ENCODE data around the gene CGA. TPM values are rescaled to one million over a fixed set of nuclear protein-coding genes. Genes with fewer than 3 reads are reported as not detected.
A peak's percentile ranks its signal among the peaks of the same experiment; 100 is the strongest.

CGA gene
- polyA plus RNA-seq, 4 donors = 0.35 to 2.4 (median 0.42) TPM; not detected in 1

DNA sequence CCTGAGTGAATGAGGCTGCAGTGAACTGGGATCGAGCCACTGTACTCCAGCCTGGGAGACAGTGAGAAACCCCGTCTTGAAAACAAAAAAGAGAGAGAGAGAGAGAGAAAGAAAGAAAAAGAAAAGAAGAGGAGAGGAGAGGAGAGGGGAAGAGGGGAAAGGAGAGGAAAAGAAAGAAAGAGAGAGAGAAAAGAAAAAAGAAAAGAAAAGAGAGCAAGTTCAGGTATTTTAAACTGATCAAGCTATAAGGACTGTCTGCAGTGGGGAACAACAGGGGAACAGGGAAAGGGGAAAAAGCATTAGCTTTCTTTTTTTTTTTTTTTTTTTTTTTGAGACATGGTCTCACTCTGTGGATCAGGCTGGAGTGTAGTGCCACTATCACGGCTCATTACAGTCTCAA is 2.5 kb downstream of the CGA start:
- no peak for DNase-seq (ENCODE audit: low read depth in 4 of 4, low spot score in 2 of 4)

DNA sequence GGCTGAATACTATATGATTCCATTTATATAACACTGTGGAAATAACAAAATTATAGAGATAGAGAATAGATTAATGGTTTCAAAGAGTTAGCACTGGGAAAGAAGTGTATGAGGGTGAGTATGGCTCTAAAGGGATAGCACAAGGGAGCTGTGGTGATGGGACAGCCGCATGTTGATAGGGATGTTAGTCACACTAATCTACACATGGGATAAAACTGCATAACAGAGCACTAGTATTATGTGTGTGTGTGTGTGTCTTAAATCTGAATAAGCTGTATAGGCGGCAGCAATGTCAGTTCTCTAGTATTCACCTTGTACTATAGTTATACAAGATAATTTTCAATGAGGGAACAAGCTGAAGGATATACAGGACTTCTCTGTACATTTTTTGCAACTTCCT is 5.8 kb downstream of the CGA start:
- no peak for DNase-seq (ENCODE audit: low read depth in 4 of 4, low spot score in 2 of 4)

DNA sequence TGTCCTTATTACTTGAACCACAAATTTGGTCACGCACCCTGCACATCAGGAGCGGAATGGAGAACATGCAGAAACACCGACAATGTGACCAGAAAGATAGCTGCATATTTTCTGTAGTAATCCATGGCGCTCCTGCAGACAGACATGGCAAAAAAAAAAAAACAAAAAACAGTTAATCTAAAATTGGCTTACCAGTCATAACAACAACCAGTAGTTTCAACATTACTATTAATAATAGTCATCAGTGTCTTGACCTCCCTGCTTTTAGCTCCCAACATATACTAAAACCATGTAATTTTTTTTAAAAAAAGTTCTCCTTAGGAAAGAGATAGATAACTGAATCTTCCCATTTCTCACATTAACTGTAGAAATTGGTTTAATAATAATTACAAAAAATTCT is 6.8 kb downstream of the CGA start:
- no peak for DNase-seq (ENCODE audit: low read depth in 4 of 4, low spot score in 2 of 4)

DNA sequence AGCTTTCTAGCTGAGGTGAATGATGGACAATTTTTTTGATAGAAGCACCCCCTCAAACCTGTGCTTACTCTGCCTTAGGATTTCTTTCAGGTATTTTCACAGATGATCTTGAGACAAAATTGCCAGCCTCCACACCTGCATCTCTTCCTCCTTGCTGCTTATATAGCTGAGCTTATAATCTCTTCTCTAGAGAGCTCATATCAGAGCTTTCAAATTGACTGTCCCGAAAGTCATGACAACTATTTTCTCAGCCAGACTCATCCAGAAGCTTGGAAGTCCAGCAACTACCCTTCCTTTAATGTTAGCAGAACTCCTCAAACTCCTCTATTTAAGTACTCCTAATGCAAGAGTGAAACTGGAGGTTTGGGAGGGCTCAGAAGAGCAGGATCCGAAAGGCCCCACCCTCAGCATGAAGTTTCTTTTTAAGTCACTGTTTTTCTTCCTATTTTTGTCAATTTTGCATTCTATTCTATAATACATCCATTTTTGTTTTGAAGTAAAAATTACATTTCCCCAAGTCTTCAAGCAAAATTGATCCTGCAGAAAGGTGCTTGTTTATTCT is 12.7 kb downstream of the CGA start:
- no peak for DNase-seq (ENCODE audit: low read depth in 4 of 4, low spot score in 2 of 4)

DNA sequence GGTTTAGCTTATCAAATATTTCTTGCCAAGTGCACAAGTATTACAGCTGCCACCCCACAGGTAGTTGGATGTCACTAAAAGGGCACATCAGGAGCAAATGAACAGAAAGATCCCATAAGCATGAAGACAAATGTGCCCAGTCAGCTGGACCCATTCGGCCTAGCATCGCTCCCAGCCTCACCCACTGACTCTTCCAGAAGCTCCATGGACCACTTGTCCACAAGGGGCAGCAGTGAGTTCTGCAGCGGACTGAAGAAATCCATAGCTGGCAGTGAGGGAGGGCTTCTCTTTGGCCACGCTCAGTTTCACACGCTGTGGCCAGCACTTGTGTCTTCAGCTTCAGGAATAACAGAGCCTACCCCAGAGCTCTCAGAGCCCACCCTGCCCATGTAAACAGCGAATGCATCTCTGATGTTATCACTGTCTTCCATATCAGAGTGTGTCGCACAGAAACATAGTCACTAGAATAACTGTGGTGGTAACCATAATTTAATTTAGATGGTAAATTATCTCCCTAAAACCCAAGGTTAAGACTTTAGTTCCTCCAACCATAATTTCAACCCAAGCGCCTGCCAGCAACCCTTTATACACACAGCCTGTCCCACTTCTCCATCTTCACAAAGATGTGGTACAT is 15.8 kb downstream of the CGA start:
- DNase-seq (ENCODE audit: low read depth in 4 of 4, low spot score in 2 of 4) = peak; percentile 17 to 60 (median 34)

DNA sequence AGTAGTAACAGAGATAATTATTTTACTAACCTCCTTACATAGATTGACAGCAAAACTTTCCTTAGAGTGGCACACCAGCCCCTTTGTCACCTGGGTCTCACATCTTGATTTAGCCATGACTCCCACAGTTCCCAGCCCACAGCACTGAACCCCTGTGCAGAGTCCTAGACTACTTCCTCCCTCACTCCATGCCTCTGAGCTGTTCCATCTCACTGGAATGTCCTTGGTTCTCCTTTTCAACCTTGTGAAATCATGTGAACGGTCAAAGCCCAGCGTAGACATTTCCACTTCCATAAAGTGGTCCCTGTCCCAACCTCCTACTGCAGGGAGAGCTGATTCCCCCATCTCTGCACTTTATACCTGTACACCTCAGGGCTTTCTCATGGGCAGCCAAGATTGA is 19.7 kb downstream of the CGA start:
- DNase-seq (ENCODE audit: low read depth in 4 of 4, low spot score in 2 of 4) = no peak

DNA sequence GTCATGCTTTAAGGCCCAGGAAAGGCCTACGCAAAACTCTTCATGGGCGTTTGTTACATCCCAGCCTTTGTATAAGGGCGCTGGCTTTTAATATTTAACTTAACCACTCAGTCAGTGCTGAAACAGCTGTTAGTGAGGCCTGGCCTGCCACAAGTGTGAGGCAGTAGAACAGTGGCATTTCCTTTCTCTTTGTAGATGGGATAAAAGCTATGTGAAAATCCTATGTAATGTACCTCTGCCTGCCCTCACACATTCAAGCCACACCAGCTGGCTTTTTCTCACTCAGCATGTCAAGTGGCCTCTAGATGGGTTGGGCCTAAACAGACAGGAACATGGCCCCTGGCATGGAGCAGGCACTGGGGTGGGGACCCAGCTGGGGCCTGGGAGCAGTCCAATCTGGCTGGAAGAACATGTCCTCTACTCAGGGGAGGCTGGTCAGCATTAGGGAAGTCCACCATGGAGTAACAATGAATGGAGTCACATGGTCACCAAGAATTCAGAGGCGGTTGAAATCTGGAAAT is 20.7 kb downstream of the CGA start:
- peak in 1 of 4 donors; percentile 0 for DNase-seq (ENCODE audit: low read depth in 4 of 4, low spot score in 2 of 4)

DNA sequence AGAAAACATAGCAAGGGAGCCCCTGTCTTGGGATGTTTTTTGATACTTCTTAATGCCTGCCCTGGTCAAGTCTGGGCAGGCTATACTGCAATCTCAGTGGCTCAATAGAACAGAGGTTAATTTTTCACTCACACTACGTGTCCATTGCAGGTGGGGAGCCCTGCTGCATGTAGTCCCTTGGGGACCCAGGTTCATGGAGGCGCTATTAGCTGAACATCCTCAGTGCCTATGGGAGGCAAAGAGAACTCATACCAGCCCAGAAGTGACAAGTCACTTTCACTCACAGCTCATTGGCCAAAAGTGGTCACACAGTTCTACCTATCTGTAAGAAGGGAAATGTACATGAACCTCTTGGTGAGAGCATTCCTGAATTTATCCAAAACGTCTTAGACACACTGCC is 23.2 kb downstream of the CGA start:
- DNase-seq (ENCODE audit: low read depth in 4 of 4, low spot score in 2 of 4) = no peak

DNA sequence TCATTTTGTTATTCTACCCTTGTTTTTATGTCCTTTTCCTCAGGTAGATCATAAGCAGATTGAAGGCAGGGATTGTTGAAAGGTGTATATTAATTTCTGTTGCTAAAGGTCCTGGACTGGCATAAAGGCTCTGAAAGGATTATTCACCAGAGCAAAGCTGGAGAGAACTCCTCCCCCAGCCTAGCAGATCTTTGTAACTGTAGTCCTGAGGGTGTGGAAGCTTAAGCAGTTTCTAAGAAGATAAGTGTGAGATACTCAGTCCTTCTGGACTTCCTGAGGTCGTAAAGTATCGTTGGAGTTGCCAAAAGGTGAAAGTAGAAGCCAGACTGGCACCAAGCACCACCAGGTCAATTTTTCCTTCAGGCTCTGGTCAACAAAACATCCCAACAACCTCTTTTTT is 24.2 kb downstream of the CGA start:
- DNase-seq (ENCODE audit: low read depth in 4 of 4, low spot score in 2 of 4) = no peak

DNA sequence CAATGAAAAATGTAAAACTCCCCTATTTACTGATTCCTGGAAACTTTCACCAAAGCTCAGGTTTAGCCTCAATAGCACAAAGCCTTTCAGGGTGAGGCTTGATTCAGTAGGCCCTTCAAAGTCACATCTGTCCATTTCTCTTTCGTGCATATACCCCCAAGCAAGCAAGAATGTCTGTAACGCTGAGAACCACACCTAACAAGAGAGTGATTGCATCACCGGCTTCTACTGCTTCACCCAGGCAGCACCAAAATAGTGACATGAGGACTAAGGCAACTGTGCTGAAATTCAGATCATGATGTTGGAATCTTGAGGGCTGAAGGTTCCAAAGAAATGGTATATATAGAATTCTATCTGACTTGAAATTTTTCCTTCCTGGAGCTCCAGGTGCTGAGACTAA is 26.1 kb downstream of the CGA start:
- no peak for DNase-seq (ENCODE audit: low read depth in 4 of 4, low spot score in 2 of 4)

DNA sequence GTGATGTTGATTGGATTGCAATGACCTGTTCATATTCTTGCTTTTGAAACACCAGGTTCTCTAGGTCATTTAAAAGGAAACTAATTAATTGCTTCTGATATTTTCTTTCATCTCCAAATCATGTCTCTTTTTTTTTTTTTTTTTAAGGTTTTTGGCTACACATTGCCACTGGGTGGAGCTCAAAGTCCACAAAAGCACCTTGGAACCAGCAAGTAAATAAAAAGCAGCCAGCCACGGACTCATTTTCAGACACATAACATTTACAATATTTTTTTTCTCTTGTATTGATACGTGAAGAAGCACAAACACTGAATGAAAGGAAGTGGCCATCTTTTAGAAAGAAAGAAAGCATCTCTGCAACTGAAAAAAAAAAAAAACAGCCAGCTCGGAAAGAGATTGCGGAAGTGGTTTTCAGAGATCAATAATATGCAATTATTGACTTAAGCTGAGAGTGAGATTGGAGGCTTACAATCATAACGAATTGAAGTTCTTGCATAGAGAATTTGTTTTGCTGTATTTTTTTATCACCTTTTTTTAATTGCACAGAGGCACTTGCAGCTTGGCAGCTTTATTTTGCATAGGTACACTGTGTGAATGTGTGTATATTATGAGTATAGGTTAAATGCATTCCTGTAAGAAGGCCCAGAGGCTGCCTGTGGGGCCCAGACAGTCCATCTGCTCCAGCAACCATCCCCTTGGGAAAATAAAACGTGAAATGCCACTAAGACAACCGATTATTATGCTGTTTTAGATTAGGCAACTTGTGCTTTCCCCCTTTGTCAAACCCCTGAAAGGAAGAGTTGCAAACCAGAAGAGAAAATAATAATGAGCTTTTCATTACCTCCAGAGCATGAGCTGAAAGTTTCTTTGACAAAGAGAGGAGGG is 28.2 kb downstream of the CGA start:
- peak; percentile 6 to 50 (median 24) for DNase-seq (ENCODE audit: low read depth in 4 of 4, low spot score in 2 of 4)

DNA sequence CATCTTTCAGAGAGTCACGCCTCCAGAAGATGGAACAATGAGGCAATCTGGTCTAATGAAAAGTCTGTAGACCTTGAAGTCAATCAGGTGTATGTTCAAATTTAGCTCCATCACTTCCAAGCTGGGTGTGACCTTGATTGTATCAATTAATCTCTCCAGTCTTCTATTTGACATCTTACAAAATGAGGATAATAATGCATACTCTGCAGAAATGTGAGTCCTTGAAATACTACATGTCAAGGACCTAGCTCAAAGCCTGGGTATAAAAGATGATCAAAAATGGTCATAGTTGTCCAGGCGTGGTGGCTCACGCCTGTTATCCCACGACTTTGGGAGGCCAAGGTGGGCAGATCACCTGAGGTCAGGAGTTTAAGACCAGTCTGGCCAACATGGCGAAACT is 29.8 kb downstream of the CGA start:
- DNase-seq (ENCODE audit: low read depth in 4 of 4, low spot score in 2 of 4) = no peak

DNA sequence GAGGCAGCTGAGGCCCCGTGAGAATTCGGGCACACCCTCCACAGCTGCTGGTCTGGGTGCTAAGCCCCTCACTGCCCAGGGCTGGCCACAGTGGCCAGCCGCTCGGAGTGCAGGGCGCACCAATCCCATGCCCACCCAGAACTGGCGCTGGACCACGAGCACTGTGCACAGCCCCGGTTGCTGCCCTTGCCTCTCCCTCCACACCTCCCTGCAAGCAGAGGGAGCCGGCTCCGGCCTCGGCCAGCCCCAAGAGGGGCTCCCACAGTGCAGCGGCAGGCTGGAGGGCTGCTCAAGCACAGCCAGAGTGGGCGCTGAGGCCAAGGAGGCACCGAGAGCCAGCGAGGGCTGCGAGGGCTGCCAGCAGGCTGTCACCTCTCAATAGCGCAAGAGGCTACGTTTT is 35.0 kb downstream of the CGA start:
- DNase-seq (ENCODE audit: low read depth in 4 of 4, low spot score in 2 of 4) = no peak

DNA sequence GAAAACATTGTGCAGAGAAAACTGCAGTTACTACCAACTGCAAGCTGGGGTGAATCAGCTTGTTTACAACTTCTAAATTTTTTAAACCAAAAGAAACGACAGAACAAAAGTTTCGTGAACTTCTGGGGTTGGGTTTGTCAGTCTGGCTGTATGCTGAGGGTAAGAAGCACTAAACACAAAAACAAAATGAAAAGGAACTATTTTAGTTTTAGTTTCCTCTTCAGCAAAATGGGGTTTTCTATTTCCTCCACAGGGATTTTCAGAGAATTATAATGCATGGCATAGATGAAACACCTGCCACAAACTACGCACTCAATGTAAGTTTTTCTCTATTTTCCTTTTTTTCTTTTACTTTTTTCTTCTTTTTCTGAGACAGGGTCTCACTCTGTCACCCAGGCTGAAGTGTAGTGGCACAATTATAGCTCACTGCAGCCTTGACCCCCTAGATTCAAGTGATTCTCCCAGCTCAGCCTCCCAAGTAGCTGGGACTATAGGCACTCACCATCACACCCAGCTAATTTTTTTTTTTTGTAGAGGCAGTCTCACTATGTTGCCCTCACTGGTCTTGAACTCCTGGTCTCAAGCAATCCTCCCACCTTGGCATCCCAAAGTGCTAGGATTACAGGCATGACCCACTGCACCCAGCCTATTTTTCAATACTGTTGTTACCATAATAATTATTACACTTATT is 40.6 kb downstream of the CGA start:
- DNase-seq (ENCODE audit: low read depth in 4 of 4, low spot score in 2 of 4) = no peak

DNA sequence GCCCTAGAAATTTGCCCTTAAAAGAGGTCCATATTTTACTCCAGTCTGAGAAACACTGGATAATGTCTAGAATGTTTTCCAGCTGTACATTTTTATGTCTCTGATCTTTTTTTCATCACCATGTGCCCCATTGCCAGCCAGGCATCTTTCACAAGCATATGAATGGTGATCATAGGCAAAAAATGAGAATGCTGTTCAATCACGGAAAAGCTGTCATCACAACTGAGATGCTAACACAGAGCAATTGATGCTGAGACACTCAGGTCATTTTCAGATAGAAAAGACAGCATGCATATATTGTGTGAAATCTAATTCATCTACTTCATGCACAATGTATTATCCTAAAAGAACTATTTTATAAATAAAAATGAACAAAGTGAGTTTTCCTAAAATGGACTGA is 41.6 kb downstream of the CGA start:
- no peak for DNase-seq (ENCODE audit: low read depth in 4 of 4, low spot score in 2 of 4)

DNA sequence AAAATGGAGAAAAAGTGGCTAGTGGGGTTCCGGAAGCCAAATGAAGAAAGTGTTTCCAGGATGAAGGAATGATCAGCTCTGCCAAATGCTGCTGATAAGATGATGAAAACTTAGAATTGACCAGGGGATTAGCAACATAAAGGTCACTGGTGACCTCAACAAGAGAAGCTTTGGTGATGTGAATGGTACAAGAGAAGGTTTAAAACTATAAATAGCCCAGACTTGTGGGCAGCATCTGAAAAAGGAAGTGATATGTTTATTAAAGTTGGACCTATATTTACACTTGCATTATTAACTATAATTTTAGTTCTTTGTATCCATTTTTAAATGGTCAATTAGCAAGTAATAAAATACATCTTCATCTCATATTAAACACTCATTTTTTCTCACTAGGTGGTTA is 45.1 kb downstream of the CGA start:
- DNase-seq (ENCODE audit: low read depth in 4 of 4, low spot score in 2 of 4) = no peak

DNA sequence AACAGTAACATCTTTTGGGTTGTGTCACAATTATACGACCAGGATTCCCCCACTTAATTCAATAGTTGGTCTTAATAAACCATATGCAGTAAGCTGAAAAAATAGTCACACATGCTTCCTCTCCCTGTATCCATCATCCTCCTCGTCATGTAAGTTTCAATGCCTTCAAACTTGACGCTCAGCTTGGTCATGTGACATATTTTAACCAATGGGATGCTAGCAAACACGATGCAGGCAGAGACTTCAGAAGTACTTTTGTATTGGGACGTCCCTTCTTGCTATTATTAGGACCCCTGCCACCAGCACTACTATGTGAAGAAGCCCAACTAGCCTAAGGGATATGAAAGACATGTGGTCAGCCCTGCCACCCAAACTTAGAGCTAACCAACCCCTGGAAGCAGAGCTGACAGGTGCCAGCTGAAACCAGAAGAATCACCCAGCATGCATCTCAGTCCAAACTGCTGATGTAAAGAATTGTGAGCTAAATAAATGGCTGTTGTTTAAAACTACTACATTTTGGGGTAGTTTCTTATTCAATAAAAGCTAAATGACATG is 49.3 kb downstream of the CGA start:
- no peak for DNase-seq (ENCODE audit: low read depth in 4 of 4, low spot score in 2 of 4)

DNA sequence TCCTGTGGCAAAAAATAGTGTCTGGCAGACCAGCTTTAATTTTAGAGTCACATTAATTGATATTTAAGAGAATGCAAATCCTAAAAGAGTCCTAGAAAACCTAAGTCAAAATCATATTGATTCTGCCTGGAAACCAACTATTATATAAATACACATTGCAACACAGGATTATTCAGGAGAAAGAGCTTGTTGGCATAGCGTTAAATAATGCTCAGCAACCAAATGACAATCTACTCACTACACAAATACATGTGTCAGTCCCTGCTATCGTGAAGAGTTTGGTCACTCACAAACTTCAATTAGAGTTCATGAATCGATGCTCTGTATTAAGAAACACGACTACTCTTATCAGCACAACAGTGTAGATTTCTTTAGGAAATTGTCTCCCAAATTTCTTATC is 54.2 kb downstream of the CGA start:
- DNase-seq (ENCODE audit: low read depth in 4 of 4, low spot score in 2 of 4) = no peak
